ENCODE results near the gene SGPP2. TPM values are rescaled to one million over a fixed set of nuclear protein-coding genes. Genes with fewer than 3 reads are reported as not detected.

Gene SGPP2
- total RNA-seq, 3 donors from 2014 or later = 0.32 to 8.8 (median 1.3) TPM

GRCh38 chr2:222424729-222425671 is 657 bp downstream of the SGPP2 start:
- Histone ChIP-seq H3K27me3 (peaks cover 0 to 31% of the 10 kb centered on the region in 2 donors), H3K4me1 (no peaks in the 10 kb centered on the region), H3K4me3 (peak overlapping the region; percentile 25 to 63 (median 61)), H3K36me3 (no peaks in the 10 kb centered on the region), H3K27ac (peak overlapping the region in 1 of 2 donors; percentile 0), H3K9me3 (no peaks in the 10 kb centered on the region)
- DNase-seq (ENCODE audit: low spot score in 2 of 2) = no peak
- intact Hi-C loops (cut with DNase I; ENCODE audit: low total_unique reads) = no loop called here
- TF ChIP-seq CTCF (IDR thresholded peaks at IDR 0.05) (no peak), POLR2AphosphoS5 (IDR thresholded peaks at IDR 0.05) (no peak)

DNA sequence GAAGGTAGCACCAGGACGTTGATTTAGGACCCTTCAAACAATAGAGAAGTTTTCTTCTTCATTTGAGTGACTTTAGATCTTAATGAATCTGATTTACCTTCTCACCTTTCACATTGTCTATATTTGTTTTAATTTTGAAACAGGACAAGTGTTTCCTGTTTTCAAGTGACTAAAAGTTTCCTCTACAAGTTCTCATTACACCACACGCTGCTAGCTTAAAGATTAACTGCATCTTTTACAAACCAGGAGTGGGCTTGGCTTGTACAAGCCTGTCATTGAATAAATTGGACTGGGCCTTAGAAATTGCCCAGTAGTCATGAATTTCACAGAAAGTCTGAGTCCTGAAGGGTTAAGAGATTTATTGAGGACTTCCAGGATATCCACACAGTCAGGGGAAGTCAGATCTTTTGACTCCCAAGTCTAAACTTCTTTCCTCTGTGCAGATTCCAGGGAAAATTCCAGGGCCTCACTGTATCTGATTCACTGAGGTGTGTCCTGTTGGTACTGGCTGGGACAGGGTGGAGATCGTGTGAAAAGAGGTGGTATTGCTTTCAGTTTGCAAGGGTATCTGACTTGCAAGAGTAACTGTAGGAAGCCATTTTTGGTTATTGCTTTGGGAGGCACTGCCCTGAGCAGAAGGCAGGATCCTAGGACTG is 3.4 kb downstream of the SGPP2 start:
- H3K9me3 ChIP-seq = no peaks in the 10 kb centered on the region
- H3K27me3 ChIP-seq = peaks cover 0 to 26% of the 10 kb centered on the region in 2 donors
- H3K4me3 ChIP-seq = no peak overlapping the region
- no peak for DNase-seq (ENCODE audit: low spot score in 2 of 2)
- H3K4me1 ChIP-seq = no peaks in the 10 kb centered on the region
- no peaks in the 10 kb centered on the region for H3K36me3 ChIP-seq
- TF ChIP-seq CTCF (IDR thresholded peaks at IDR 0.05) (no peak), POLR2AphosphoS5 (IDR thresholded peaks at IDR 0.05) (no peak), POLR2A (IDR thresholded peaks at IDR 0.05) (no peak)
- intact Hi-C loops (cut with DNase I; ENCODE audit: low total_unique reads) = no loop called here
- H3K27ac ChIP-seq = no peak overlapping the region

DNA sequence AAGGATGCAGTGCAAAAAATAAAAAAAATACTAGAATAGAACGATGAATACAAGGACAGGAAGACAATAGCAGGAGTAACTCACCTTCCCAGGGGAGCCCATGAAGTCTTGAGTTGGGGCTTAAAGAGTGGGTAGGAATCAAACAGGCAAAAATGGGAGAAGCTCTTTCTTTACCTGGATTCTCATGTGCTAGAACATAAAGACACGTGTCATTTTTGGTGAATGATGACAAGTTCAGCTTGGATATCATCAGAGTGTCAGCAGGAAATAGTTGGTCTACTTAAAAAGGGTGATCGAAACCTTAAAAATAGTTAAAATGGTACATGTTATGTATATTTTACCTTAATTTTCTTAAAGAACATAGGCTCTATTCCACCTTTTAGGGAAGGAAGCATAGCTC is 5.7 kb downstream of the SGPP2 start:
- Histone ChIP-seq H3K27me3 (peaks cover 0 to 4% of the 10 kb centered on the region in 2 donors), H3K36me3 (no peaks in the 10 kb centered on the region), H3K27ac (no peak overlapping the region), H3K4me3 (no peak overlapping the region), H3K4me1 (no peaks in the 10 kb centered on the region), H3K9me3 (no peaks in the 10 kb centered on the region)
- intact Hi-C loops (cut with DNase I; ENCODE audit: low total_unique reads) = no loop called here
- no peak for DNase-seq (ENCODE audit: low spot score in 2 of 2)
- TF ChIP-seq CTCF (IDR thresholded peaks at IDR 0.05) (no peak), POLR2A (IDR thresholded peaks at IDR 0.05) (no peak), POLR2AphosphoS5 (IDR thresholded peaks at IDR 0.05) (no peak)

GRCh38 chr2:222430681-222431080 is 6.3 kb downstream of the SGPP2 start:
- no peak overlapping the region for H3K27ac ChIP-seq
- H3K27me3 ChIP-seq = no peaks in the 10 kb centered on the region
- no peak for TF ChIP-seq CTCF (IDR thresholded peaks at IDR 0.05)
- TF ChIP-seq POLR2A (IDR thresholded peaks at IDR 0.05) = no peak
- TF ChIP-seq POLR2AphosphoS5 (IDR thresholded peaks at IDR 0.05) = no peak
- H3K4me1 ChIP-seq = no peaks in the 10 kb centered on the region
- DNase-seq (ENCODE audit: low spot score in 2 of 2) = no peak
- H3K9me3 ChIP-seq = no peaks in the 10 kb centered on the region
- no peak overlapping the region for H3K4me3 ChIP-seq
- intact Hi-C loops (cut with DNase I; ENCODE audit: low total_unique reads) = no loop called here
- no peaks in the 10 kb centered on the region for H3K36me3 ChIP-seq

DNA sequence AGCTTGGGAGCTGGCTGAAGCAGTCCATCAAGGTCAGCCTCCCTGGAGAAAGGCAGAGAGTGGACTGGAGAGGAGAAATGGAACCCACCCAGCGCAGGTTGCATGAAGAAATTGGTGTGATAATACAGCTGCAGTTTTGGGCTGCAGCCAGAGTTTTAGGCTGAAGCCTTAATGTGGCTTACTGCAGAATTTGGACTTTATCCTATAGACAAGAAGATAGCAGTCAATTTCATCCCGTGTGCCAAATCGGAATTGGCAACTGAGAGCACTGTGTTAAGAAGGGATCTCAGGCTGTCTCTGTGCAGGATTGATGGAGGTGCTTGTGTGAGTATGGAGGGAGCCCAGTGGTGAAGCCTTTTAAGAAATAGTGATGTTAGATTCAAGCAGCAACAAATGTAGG is 7.5 kb downstream of the SGPP2 start:
- no peaks in the 10 kb centered on the region for H3K9me3 ChIP-seq
- no peaks in the 10 kb centered on the region for H3K36me3 ChIP-seq
- no peaks in the 10 kb centered on the region for H3K27me3 ChIP-seq
- no peak overlapping the region for H3K27ac ChIP-seq
- TF ChIP-seq POLR2A (IDR thresholded peaks at IDR 0.05) (no peak), CTCF (IDR thresholded peaks at IDR 0.05) (no peak), POLR2AphosphoS5 (IDR thresholded peaks at IDR 0.05) (no peak)
- intact Hi-C loops (cut with DNase I; ENCODE audit: low total_unique reads) = no loop called here
- no peaks in the 10 kb centered on the region for H3K4me1 ChIP-seq
- H3K4me3 ChIP-seq = no peak overlapping the region
- DNase-seq (ENCODE audit: low spot score in 2 of 2) = no peak
